HG03139 (cell line): Measurements from ENCODE around the gene DDX31.
"Not testable (repeated sequence)": the region's sequence is repeated elsewhere in the genome, so short reads cannot be mapped to it uniquely, and the experiment has no call there.

Experiments used
- ATAC-seq: cut with Tn5 transposase; IDR thresholded peaks from one replicate; pipeline ENCODE4 v1.9.1; 2021; ENCODE audit not compliant: unreplicated experiment

The DDX31 gene

DNA sequence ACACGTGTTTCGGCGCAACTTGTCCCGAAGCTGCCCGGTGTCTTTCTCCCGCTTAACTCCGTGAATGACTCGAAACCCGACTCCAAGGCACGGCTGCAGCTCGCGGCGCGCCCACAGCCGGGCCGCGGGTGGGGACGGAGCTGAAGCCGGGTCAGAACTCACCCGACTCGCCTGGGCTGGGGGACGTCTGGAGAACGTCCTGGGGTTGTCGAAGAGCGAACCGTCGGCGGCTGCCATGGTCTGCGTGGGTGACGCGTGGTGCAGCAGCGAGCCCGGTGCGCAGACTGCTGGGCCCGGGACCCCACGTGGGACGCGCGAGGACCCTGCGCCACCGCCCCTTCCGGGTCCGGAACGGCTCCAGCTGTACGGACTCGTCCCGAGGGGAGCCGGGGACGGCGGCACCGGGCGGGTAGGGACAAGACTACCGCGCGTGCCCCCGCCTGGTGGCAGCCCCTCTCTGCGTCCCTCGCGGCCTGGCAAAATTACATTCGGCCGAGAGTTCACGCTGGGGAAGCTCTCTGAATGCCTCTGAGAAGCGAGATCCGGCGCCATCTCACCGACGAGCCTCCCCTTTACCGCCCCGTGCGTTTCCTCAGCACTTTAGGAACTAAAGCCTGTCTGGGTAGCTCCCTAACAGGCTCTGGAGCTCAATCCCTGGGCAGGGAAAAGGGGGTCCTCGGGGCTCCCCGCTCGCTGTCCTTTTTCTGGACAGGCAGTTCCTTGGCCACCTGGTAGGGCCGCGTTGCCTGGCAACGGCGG lies at the start of gene DDX31:
DDX31 (minus strand) TSS at position 286 of the 759 bp plus-strand sequence; CDS start at position 237, 49 bp downstream.
- ATAC-seq = peak; percentile 66

DNA sequence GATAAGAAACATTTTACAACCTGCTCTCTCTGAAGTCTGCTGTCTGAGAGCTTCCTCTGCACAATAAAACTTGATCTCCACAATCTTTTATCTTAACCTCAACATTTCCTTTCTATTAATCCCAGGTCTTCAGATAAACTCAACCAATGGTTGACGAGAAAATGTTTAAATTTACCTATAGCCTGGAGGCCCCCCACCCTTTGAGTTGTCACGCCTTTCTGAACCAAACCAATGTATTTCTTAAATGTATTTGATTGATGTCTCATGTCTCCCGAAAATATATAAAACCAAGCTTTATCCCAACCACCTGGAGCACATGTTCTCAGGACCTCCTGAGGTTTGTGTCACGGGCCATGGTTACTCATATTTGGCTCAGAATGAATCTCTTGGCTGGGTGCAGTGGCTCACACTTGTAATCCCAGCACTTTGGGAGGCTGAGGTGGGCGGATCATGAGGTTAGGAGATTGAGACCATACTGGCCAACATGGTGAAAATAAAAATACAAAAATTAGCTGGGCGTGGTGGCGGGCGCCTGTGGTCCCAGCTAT lies 48.7 kb upstream of the DDX31 start:
- not testable (repeated sequence) for ATAC-seq

GRCh38 chr9:132717326-132717945 lies 47.7 kb upstream of the DDX31 start:
- ATAC-seq = no peak

- ATAC-seq = no peak
Measured at GRCh38 chr9:132716007-132716406, 46.2 kb upstream of the DDX31 start.

DNA sequence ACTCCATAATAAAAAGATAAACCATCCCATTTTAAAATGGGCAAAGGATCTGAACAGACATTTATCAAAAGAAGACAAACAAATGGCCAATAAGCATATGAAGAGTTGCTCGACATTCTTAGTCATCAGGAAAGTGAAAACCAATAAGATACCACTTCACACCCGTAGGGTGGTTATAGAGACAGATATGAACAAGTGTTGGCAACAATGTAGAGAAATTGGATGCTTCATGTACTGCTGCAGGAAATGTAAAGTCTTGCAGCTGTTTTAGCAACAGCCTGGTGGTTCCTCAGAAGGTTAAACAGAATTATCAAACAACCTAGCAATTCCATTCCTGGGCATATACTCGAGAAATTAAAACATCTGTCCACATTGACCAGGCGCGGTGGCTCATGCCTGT lies 43.0 kb upstream of the DDX31 start:
- no peak for ATAC-seq

- no peak for ATAC-seq
Measured at GRCh38 chr9:132711846-132712245, 42.1 kb upstream of the DDX31 start.

DNA sequence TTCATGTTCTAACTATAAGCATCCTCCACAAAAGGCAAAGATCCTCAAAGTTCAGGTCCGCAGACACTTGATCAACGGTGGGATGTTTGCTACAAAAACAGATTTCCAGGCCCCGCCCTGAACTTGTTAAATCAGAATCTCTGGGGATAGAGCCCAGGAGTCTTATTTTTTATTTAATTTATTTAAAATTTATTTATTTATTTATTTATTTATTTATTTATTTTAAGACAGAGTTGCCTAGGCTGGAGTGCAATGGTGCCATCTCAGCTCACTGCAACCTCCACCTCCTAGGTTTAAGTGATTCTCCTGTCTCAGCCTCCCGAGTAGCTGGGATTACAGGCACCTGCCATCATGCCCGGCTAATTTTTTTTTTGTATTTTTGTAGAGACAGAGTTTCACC lies 41.4 kb upstream of the DDX31 start:
- not testable (repeated sequence) for ATAC-seq

GRCh38 chr9:132710333-132710732 lies 40.5 kb upstream of the DDX31 start:
- ATAC-seq = no peak

DNA sequence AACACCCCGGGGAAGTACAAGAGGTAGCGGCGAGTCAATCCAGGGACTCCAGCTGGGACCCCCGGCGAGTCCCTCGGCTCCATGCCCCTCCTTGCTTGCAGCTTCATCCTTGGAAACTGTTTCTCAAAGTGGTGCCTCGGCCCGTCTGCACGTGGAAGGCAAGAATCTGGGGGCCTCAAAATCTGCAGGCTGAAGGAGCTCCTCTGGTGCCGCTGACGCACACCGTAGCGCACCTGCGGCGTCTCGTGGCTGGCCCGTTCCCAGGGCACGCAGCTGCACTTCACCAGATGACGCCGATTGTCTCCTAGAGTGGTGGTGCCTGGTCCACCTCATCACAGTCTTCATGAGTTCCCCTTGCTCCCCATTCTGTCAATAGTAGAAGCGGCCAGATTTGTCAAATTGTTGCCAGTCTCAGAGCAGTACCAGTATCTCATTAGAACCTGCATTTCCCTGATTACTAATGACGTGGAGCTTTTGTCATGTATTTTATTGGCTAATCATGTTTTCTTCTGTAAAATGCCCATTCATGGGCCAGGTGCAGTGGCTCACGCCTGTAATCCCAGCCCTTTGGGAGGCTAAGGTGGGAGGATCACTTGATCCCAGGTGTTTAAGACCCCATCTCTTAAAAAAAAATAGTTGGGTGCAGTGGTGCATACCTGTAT lies 39.1 kb upstream of the DDX31 start:
- no peak for ATAC-seq

DNA sequence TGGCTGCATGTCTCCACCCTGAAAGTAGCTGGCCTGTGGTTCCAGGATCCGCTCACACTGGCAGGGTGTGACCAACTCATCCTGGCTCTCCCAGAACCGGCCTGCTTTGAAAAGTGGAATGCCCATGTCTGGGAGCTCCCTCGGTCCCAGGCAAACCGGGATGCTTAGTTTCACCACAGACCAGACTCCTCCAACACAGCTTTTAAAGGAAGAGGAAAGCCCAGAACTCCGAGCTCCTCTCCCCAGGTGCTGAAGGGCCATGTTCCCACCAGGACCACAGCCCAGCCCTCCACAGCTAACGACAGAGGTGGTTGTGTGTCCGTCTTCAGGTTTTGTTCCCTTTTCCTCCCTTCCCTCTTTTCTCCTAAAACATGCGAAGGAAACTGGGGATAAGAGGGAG lies 38.5 kb upstream of the DDX31 start:
- ATAC-seq = no peak

DNA sequence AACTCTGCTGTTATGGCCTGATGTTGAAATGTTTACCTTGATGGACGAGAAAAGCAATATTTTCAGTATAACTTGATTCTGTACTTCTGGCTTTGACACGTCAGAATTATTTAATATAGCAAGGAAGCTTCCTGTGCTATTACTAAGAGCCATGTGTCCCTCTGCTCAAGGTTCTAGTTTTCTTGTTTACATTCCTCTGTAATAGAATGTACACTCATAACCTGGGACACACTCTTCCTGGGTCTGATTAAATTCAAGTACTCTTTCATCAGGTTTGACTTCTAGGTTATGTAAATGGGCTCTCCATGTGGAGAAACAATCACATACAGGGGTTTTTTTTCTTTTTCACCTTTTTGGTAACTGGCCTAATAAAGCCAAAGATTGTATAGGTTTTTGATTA lies 33.6 kb upstream of the DDX31 start:
- ATAC-seq = no peak

DNA sequence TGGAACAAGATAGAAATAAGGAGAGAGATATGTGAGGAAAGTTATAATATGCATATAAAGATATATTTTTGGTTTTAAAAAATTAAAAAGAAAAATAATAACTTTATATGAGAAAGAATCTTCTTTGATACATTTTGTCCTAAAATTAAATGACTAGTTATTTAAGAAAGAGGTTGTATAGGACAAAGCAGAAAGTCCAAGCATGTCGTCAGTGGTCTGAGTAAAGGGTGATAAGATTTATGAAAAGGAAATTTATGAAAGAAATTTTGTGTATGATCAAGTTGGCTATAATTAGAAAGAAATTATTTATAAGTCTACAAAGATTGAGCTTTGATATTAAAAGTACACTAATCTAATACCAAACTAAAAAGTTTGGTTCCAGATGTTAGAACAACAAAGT lies 32.5 kb upstream of the DDX31 start:
- ATAC-seq = no peak

- ATAC-seq = no peak
Measured at GRCh38 chr9:132699956-132700355, 30.2 kb upstream of the DDX31 start.

DNA sequence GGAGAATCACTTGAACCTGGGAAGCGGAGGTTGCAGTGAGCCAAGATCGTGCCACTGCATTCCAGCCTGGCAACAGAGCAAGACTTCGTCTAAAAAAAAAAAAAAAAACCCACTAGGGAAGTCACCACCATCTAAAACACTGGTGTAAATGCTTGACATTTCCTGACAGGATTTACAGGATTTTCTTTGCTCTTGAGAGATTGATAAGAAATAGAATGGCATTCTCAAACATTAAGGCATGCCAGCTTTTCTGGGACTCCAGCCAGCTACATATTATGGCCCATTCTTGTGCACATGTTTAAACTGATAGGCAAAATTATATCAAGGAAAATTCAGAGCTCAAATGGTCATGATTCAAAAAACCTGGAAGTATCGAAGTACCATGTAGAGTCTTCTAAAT lies 29.2 kb upstream of the DDX31 start:
- ATAC-seq = no peak

DNA sequence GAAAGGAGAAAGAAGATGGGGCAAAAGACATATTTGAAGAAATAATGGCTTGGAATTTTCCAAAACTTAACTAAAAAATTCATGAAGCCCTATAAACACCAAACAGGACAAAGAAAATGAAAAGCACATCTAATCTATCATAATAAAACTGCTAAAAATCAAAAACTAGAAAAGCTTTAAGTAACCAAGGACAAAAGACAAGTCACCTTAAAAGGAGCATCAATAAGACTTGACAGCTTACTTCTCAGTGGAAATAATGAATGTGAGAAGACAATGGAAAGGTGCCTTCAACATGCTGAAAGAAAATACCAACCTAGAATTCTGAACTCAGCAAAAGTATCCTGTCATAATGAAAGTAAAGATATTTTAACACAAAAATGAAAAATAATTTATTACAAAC lies 27.4 kb upstream of the DDX31 start:
- no peak for ATAC-seq

DNA sequence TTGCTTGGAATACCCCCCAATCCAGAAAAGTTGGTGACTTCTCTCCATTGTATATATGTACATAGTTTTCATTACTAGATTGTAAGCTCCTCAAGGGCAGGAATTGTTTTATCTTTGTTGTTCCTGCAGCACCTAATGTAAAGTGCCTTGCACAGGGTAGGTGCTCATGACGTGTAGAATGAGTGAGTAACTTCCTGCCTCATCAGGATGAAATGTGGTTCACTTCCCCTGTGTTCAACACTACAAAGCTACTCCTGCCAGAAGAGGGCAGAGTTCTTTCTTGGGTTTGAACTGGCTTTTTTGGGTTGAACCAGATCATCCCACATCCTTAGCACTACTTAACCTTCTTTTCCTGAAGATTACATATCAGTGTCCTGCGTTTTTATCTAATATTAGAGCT lies 24.4 kb upstream of the DDX31 start:
- ATAC-seq = no peak

- no peak for ATAC-seq
Measured at GRCh38 chr9:132690696-132691095, 20.9 kb upstream of the DDX31 start.

DNA sequence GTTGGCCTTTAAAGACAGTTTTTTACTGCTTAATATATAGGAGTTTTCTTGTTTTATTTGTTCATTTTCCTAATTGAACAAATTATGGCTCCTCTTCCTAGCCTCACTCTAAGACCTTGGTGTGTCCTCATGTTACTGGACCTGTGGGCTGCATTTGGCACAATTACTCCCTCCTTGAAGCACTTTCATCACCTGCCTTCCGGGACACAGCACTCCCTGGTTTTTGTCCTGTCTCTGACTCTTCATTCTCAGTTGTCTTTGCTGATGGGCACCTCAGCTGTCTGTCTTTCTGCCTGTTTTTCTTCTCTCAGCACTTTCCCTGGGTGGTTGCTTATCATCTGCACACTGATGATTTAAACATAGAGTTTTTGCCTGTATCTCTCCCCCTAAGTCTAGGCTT lies 14.1 kb upstream of the DDX31 start:
- no peak for ATAC-seq

GRCh38 chr9:132681561-132681960 lies 11.8 kb upstream of the DDX31 start:
- no peak for ATAC-seq

DNA sequence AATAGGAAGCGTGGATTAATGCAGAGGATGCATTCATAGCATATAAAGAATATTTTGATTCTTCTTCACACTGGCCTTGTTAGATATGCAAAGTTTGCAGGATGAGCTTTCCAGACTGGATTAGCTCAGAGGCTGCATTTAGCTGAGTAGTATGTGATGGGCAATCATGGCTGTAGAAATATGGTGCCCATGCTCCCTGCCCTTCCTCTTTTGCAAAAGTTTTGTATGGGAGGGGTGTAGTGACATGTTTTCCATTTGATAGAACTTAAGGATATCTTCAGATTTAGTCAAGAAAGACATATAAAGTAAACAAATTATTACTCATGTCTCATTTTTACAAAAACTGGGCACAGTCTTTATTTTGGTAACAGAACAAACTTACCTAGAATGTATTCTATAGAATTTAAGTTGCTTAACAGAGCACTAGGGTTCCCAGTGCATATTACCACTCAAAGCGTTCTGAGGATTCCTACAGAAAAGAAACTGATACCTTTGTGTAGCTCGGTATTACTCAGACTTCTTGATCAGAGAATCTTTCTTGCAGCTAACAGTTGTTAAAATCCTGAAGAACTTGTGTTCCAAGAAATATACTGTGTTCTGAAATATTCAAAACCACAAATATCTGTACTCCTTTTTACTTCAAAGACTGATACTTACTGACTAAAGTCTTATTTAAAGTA lies 10.3 kb upstream of the DDX31 start:
- no peak for ATAC-seq

- ATAC-seq = no peak
Measured at GRCh38 chr9:132677976-132678375, 8.2 kb upstream of the DDX31 start.
